GM21576 (cell line): Measurements from ENCODE around the gene ARHGAP5.

Source experiments
- ATAC-seq: cut with Tn5 transposase; IDR thresholded peaks from one replicate; pipeline ENCODE4 v1.9.1; 2021; ENCODE audit warnings: mild to moderate bottlenecking, moderate library complexity; ENCODE audit not compliant: unreplicated experiment

Gene ARHGAP5, protein sequence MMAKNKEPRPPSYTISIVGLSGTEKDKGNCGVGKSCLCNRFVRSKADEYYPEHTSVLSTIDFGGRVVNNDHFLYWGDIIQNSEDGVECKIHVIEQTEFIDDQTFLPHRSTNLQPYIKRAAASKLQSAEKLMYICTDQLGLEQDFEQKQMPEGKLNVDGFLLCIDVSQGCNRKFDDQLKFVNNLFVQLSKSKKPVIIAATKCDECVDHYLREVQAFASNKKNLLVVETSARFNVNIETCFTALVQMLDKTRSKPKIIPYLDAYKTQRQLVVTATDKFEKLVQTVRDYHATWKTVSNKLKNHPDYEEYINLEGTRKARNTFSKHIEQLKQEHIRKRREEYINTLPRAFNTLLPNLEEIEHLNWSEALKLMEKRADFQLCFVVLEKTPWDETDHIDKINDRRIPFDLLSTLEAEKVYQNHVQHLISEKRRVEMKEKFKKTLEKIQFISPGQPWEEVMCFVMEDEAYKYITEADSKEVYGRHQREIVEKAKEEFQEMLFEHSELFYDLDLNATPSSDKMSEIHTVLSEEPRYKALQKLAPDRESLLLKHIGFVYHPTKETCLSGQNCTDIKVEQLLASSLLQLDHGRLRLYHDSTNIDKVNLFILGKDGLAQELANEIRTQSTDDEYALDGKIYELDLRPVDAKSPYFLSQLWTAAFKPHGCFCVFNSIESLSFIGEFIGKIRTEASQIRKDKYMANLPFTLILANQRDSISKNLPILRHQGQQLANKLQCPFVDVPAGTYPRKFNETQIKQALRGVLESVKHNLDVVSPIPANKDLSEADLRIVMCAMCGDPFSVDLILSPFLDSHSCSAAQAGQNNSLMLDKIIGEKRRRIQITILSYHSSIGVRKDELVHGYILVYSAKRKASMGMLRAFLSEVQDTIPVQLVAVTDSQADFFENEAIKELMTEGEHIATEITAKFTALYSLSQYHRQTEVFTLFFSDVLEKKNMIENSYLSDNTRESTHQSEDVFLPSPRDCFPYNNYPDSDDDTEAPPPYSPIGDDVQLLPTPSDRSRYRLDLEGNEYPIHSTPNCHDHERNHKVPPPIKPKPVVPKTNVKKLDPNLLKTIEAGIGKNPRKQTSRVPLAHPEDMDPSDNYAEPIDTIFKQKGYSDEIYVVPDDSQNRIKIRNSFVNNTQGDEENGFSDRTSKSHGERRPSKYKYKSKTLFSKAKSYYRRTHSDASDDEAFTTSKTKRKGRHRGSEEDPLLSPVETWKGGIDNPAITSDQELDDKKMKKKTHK (N-terminal part only)

DNA sequence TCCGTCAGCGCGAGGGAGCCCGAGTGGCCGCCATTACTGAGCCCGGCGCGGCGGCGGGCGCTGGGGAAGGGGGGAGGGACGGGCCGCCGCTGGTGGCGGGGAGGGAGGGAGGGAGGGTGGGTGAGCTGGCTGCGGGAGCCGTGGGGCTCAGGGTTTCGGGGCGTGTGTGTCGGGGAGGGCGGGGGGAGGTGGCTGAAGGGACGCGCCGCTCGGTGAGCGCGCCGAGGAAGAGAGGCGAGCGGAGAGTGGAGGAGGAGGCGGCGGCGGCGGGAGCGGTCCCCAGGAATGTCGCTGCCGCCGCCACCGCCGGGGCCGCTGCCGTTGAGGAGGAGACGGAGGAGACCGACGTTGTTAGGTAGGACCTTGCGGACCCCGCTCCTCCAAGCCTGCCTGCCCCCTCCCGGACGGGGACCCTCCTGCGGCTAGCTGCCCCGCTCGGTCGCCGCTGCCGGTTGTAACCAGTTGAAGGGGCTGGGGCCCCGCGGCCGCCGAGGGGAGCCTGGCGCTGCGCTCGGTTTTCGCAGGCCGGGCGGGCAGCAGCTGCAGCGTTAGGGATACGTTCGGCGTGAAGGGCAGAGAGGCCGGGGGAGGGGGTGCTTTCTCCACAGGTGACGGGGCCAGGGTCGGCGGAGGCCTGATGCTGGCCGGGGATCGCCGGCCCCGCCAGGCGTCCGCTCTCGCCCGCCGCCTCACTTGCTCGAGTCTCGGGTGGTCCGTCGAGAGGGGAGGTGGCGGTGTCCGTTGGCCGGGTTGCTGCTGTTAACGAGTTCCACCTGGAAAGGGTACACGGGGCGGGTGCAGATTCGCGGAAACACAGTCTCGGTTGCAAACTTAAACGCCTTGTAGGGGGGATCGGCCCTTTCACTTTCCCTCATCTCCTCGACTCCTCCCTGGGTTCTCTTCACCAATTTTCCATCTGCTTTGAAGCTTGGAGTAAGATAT is at the start of gene ARHGAP5:
Gene ARHGAP5, plus strand, starts transcription at position 224 of the 942 bp plus-strand sequence. CDS start 13,366 bp downstream, outside the sequence.
- ATAC-seq, result peak; percentile 38

DNA sequence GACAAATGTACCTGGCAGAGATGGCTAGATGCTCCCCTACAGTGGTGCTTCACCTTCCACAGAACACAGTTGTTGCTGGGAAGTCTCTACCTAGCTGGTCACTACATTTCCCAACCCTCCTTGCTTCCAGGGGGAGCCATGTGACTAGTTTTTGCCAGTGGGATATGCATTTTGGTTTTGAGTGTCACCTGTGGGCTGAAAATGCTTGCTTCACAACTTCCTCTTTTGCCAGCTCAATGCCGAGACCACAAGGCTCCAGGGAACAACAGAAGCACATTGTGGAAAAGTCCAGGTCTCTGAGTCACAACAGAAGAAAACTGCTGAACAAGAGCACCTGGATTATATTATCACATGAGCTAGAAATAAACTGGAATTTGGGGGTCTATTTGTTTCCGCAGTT is 48.5 kb upstream of the ARHGAP5 start:
- ATAC-seq, result no peak

DNA sequence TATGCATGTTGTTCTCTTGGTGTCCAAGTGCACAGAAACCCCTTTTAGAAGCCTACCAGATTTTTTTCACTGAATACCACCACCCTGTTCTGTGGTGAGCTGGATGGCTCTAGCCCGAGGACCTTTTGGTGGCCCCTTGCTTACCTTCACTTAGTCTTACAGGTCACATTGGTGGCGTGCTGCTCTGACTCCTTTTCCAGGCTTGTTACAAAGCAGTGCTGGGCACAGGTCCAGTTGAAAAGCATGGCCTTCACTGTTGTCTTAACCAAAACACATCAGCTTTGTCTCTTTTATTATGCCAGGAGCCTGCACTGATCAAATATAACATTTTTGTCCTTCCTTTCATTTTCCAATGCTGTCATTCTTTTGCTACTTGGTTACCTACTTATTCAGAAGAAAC is 43.6 kb upstream of the ARHGAP5 start:
- no peak for ATAC-seq

DNA sequence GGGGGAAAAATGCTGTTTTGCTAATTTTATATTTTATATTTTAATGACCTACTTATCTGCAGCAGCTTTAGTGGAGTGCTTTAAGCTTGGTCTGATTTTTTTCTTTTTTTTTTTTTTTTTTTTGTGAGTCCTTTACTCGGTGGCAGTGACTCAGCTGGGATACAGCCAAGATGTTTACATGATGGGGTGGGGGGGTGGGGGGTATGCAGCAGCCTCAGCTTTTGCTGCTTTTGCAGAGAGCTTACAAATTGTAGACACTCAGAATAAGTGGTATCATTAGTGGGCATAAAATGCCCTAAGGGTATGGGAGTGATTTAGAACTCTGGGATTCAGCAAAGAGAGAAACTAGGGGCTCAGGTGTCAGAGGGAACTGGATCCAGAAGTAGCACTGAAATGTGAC is 38.2 kb upstream of the ARHGAP5 start:
- ATAC-seq, result no peak

DNA sequence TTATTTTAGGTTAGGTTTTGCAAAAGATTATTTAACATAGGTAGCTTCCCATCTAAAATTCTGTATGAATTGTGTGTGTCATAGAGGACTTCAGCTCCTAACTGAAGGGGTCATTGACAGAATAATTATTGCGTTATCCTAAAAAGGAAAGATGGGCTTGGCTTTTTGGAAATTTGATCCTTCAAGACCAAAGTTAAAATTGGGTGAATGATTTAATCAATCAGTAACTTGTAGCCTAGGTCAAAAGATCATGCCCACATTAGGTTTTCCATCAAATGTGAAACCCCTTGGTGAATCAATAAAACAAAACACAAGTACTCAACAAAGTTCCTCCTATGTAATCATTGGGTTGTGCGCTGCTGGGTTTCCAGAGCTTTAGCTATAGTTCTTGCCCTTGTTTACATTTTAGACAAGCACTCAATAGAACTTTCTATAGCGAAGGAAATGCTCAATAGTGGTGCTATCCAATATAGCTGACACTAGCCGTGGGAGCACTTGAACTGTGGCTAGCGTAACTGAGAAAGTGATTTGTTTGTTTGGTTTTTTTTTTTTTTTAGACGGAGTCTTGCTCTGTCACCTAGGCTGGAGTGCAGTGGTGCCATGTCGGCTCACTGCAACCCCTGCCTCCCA is 37.6 kb upstream of the ARHGAP5 start:
- no peak for ATAC-seq

DNA sequence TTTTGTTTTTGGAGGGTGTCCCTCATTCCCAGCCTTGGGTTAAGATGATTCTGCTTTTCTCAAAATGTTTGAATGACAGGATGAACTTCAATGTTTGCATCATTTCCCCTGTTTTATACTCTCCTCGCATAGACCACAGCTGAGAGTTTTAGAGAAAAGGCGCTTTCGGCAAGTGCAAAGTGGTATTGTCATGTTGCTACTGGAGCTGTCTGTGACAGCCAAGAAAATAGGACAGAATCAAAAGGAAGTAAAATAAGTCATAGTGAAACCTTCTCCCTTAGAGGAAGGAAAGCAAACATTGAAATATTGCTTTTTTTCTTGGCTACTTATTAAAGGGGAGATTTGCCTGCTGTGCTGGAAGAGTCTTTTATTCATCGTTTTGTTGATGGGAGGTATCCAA is 33.5 kb upstream of the ARHGAP5 start:
- no peak for ATAC-seq

DNA sequence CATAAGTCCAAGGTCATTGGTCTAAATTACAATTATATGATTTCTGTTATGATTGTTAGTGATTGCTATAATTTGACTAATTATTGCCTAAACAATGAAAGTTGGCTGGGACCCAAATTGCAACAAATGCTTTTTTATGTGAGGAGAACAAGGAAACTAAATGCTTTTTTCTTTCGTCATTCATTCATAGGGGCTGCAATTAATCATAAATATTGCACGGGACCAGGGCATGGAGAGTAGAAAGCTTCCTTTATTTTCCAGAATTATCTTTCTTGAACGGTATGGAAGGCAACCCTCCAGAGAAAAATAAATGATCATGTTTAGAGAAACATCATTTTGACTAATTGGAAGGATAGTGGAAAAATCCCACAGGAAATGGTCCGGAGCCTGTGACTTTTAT is 32.6 kb upstream of the ARHGAP5 start:
- ATAC-seq, result no peak

DNA sequence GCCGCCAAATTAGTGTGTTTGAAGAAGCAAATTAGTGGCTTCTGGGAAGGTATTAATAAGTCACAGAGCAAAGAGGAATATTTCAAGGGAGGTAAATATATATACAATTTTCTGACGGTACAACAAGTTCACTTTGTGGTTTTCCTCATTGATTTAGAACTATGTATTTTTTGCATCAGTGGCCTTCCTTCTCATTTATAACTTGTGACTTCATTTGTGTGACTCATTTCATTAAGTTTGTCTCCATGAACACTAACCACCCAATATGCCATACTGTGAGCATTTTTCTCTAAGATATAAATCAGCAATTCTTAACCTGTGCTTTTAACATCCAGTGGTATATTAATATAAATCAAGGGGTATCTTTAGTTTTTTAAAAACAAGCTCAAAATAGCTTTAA is 29.3 kb upstream of the ARHGAP5 start:
- ATAC-seq, result no peak

DNA sequence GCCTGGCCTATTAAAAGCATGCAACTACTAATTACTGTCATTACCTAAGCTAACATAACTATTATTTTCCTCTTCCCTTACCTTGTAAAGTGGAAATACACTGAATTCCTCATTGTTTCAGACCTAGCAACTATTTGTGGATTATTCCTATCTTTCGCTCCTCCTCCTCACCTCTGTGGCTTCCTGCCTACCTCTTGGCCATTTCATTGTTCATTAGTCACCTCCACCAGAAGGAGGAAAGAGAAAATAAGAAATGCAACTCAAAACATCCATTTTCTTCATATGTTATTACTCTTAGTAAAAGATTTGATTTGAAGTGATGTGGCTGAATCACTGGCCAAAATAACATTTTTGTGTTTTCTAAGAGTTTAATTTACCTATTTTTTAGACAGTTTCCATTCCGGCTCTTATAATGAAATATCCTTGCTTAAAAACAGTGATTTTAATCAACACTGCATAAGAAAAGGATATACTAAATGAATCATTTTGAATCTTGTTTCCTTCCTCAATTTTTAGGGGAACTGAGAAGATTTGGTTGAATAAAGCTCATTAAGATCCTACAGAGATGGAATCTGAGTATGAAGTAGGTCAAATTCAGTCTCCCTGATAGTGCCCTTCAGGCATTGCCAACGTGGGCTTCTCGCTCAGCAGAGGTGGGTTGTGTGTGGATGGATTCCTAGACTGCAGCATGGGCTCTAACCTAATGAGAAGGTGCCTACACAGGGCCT is 27.6 kb upstream of the ARHGAP5 start:
- ATAC-seq, result no peak

DNA sequence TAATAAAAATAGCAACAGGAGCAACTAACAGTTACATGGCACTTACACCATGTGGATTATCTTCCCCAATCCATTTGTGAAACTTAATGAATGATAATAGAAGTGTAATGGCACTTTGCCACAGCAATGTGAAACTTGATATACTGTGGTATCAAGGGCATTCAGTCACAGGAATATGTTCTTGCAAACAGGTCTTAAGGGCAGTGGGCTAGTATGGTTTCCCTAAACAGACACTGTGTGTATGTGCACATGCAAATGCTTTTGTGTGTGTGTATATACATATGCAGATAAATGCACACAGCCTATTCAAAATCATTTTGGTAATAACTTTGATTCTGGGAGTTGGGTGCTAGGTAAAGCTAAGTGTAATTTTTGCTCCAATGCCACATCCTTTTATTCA is 26.2 kb upstream of the ARHGAP5 start:
- no peak for ATAC-seq

DNA sequence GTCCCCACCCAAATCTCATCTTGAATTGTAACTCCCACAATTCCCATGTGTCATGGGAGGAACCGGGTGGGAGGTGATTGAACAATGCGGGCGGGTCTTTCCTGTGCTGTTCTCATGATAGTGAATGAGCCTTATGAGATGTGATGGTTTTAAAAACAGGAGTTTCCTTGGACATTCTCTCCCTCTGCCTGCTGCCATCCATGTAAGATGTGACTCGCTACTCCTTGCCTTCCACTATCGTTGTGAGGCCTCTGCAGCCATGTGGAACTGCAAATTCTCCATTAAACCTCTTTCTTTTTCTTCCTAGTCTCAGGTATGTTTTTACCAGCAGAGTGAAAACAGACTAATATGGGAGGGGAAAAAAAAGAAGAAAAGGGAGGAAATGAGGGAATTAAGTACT is 22.6 kb upstream of the ARHGAP5 start:
- no peak for ATAC-seq

DNA sequence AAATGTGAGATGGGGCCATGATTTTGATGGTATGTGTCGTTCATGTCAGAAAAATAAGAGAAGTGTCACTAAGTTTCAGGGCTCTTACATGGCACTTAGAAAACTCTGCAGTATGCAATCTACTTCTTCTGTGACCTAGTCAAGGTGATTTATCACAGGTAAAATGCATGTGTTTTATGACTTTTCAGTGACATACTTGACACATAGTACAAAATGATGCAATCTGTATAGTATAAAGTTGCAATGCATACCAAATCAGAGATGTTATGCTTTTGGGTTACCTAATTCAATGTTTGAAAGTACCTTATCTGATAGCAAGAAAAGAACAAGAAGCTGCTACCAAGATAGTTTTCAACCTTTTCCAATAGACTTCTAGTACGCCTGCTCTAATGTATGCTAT is 21.9 kb upstream of the ARHGAP5 start:
- ATAC-seq, result no peak

DNA sequence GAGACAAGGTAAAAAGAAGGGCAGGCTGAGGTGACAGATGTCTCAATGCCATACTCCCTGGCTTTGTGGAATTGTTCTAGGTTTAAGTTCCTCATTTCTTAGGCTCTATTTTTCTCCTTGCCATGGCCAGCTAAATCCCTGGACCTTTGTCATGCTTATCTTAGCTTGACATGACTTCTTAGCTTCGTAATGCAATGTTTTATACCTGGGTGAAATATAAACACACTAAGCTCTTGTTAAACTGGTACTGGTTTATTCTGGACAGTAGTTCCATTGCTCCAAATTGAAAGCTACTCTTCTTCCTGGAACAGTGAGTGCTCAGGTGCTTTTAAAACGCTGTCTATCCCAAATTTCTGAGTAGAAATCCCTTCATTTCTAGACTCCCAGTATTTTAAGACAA is 17.4 kb upstream of the ARHGAP5 start:
- ATAC-seq, result no peak

DNA sequence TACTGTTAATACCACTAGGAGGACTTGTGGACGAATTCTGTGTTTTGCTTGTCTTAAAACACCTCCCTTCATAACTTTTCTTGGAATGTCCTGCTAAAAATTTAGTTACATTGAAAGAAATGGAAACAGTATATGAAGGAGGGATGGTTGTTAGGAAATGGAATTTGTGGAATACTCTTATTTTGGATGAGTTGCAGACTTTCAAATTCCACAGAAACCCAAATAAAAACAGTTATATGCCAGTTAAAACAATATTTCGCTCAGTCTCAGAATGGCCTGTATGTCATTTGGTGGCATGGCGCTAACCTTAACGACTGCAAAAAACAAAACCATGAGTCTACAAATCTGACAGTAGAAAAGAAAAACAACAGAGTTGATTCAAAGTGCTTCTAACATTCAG is 12.2 kb upstream of the ARHGAP5 start:
- no peak for ATAC-seq

DNA sequence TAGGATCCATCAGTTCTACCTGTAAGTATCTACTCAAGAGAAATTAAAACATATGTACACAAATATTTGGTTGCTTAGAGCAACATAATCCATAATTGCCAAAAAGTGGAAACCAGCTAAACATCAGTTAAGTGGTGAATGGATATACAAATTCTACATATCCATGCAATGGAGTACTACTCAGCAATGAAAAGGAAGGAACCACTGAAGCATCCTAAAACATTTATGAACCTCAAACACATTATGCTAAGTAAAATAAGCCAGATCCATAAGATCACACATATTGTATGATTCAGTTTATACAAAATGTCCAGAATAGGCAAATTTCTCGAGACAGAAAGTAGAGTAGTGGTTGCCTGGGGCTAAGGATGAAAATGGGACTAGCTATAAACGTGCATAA is 8.4 kb upstream of the ARHGAP5 start:
- ATAC-seq, result no peak

DNA sequence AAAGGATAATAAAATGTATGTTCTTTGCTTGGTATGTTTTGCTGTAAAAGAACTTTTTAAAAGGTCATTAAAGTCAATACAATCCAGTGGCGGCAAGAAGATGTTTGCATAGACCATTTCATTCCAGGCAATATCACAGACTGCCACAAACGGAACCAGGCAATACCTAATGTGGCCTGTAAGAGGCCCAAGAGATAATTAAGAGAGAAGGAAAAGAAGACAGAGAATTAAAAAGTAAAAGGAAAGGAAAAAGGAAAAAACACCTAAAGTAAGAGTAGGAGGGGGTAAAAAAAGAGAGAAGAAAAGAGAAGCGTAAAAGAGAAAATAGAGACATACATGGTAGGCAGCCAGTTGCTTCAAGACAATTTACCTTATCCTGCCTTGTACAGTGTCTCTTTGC is 6.8 kb upstream of the ARHGAP5 start:
- no peak for ATAC-seq

DNA sequence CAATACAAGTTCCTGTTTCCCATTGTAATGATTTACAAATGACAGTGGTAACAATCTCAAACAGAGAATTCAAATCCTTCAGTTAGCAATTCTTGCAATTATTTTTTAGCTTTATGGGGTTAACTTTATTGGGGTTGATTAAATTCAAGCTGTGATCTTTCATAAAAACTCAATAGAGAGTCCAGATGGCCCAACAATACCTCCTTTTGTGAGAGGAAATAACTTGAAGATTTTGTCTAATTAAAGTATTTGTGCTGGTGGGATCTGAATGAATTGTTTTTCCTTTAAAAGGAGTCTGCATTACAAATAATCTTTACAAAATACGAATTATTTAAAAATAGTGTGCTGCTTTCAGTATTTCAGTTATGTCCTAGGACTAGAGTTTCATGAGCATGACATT is 4.4 kb upstream of the ARHGAP5 start:
- no peak for ATAC-seq

DNA sequence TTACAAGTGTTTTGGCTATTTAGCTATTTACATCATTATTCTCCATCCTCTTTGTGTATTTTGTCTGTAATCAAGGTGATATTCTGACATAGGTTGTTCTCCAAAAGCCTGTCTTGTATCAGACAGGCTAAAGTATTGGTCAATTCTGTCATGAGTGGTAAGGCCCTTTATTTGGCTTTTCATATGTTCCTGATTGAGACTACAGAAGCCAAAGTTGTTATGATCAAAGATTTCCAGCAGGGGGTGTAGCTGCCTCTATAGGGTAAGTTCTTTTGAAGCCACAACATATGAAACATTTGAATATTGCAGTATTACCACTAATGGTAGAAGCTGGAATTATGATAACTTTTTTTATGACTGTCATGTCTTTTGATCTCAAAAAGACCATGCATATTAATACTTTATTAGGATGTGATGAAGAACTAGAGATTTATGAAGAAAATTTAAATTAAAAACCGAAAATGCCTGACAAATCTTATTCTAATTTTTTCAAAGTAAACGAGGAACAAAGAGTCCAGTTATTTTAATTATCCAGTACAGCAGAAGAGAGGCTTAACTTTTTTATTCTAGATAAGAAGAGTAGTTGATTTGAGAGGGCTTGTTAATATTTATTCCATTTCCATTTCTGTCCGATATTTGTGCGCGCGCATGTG is 3.4 kb upstream of the ARHGAP5 start:
- ATAC-seq, result no peak
